Stimulated activated effector memory CD8-positive, alpha-beta T cell treated with anti-CD3 and anti-CD28 coated beads, Interleukin-12 subunit alpha, Interleukin-12 subunit beta, amount 100 ng/mL, for 72 hours (primary cell): Measurements from ENCODE around the gene LCN15.
"Not testable (repeated sequence)": the region's sequence is repeated elsewhere in the genome, so short reads cannot be mapped to it uniquely, and the experiment has no call there.

Experiments used
- ATAC-seq: fragments of 150-1000 bp; cut with Tn5 transposase; 2 replicates; pipeline ENCODE4 v1.10.0; 2021
- DNase-seq, 2 donors: peaks; one replicate each; pipeline ENCODE4 v3.0.0; 2021 to 2022; ENCODE audit warnings: low spot score in 2 of 2
- H3K27ac Mint-ChIP-seq: one replicate; pipeline ENCODE4 v1.8.0; 2022; ENCODE audit warnings: mild to moderate bottlenecking, mixed read lengths
- H3K36me3 Mint-ChIP-seq: one replicate; pipeline ENCODE4 v1.8.0; 2022; ENCODE audit warnings: mild to moderate bottlenecking, mixed read lengths
- H3K4me1 Mint-ChIP-seq: one replicate; pipeline ENCODE4 v1.8.0; 2022; ENCODE audit warnings: mixed read lengths
- H3K4me3 Mint-ChIP-seq: one replicate; pipeline ENCODE4 v1.8.0; 2022; ENCODE audit warnings: mild to moderate bottlenecking, mixed read lengths
- H3K9me3 Mint-ChIP-seq: one replicate; pipeline ENCODE4 v1.8.0; 2022; ENCODE audit warnings: mixed read lengths

The LCN15 gene

GRCh38 chr9:136769710-136770191 is 5.4 kb upstream of the LCN15 start:
- peak; percentile 43 to 71 for DNase-seq
- Mint-ChIP-seq H3K4me3 (no peak overlapping the region), H3K27ac (no peak overlapping the region)

GRCh38 chr9:136766410-136767120 is 2.2 kb upstream of the LCN15 start:
- Mint-ChIP-seq H3K27ac (peak overlapping the region; percentile 83), H3K4me3 (peak overlapping the region; percentile 36), H3K4me1 (peaks cover 24% of the 10 kb centered on the region)
- not testable (repeated sequence) for ATAC-seq, H3K9me3 Mint-ChIP-seq, DNase-seq, H3K36me3 Mint-ChIP-seq

More at GRCh38 chr9:136769710-136770191, 5.4 kb upstream of the LCN15 start:
- H3K36me3 Mint-ChIP-seq, result no peaks in the 10 kb centered on the region
- peaks cover 31% of the 10 kb centered on the region for H3K4me1 Mint-ChIP-seq
- ATAC-seq, result peak; percentile 68
- H3K9me3 Mint-ChIP-seq, result peaks cover 7% of the 10 kb centered on the region

GRCh38 chr9:136765745-136766409 is 1.6 kb upstream of the LCN15 start:
- H3K36me3 Mint-ChIP-seq, H3K9me3 Mint-ChIP-seq, DNase-seq: not testable (repeated sequence)
- peak overlapping the region; percentile 36 for H3K4me3 Mint-ChIP-seq
- peak overlapping the region; percentile 83 for H3K27ac Mint-ChIP-seq
- H3K4me1 Mint-ChIP-seq, result peaks cover 24% of the 10 kb centered on the region
- peak; percentile 61 for ATAC-seq

DNA sequence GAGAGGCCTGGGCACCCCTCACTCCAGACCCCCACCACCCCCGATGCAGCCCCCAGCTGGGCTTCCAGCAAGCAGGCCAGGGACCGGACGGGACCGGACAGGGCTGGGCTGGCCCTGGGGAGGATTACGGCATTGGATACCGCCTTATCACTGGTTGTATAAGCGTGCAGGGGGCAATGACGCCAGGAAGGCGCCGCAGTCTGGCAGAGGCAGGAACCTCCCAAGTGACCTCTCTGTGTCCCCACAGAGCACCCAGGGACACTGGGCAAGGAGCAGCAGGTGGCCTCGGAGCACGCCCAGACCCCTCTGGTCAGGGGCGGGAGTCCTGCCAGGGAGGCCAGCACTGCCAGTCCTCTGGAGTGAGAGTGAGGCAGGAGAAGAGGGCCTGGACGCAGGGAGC is 723 bp upstream of the LCN15 start:
- H3K36me3 Mint-ChIP-seq, result no peaks in the 10 kb centered on the region
- H3K9me3 Mint-ChIP-seq, result no peaks in the 10 kb centered on the region
- no peak overlapping the region for H3K4me3 Mint-ChIP-seq
- no peak for DNase-seq
- peaks cover 24% of the 10 kb centered on the region for H3K4me1 Mint-ChIP-seq
- no peak overlapping the region for H3K27ac Mint-ChIP-seq
- ATAC-seq, result no peak

DNA sequence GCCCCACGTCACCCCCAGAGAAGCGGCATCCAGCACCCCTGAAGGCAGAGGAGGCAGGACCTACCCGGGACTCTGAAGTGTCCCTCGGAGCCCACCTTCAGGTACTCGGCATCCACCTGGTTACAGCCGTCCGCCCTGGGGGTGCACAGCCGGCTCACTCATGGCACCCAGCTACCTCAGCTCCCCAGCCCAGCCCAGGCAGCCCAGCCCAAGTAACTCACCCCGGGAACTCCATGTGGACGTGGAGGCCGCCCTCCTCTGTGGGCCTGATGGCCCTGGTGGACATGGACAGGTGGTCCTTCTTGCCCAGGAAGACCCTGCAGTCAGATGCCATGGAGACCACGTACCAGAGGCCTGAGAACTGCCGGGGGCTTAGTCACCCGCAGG is 676 bp downstream of the LCN15 start:
- H3K9me3 Mint-ChIP-seq, result no peaks in the 10 kb centered on the region
- H3K36me3 Mint-ChIP-seq, result no peaks in the 10 kb centered on the region
- DNase-seq (no peak), ATAC-seq (no peak)
- H3K4me1 Mint-ChIP-seq, result peaks cover 19% of the 10 kb centered on the region
- H3K27ac Mint-ChIP-seq, result no peak overlapping the region
- no peak overlapping the region for H3K4me3 Mint-ChIP-seq

- Mint-ChIP-seq H3K4me3 (no peak overlapping the region), H3K36me3 (no peaks in the 10 kb centered on the region), H3K9me3 (no peaks in the 10 kb centered on the region), H3K4me1 (peaks cover 19% of the 10 kb centered on the region), H3K27ac (no peak overlapping the region)
- ATAC-seq (no peak), DNase-seq (no peak)
These were observed 1.2 kb downstream of the LCN15 start for GRCh38 chr9:136762915-136763648.

DNA sequence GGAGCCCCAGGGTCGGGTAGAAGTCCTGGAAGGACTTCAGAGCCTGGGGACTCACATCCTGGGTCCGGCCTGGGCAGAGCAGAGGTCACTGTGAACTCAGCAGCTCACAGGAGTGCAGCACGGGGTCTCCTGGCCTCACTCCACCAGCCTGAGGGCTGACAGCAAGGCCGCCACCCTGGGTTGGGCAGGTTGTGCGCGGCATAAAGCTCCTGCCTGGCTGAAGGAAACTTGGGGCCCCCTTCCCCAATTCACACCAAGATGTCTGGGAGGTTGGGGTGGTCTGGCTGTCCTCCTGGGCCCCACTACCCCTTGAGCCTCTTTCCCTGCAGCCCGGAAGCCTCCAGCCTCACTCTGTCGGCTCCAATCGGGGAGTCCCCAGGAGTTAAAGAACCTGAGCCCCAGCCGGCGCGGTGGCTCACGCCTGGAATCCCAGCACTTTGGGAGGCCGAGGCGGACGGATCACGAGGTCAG is 2.1 kb downstream of the LCN15 start:
- ATAC-seq (no peak), DNase-seq (no peak)
- no peaks in the 10 kb centered on the region for H3K36me3 Mint-ChIP-seq
- H3K27ac Mint-ChIP-seq, result no peak overlapping the region
- peaks cover 18% of the 10 kb centered on the region for H3K4me1 Mint-ChIP-seq
- H3K4me3 Mint-ChIP-seq, result no peak overlapping the region
- no peaks in the 10 kb centered on the region for H3K9me3 Mint-ChIP-seq

- no peaks in the 10 kb centered on the region for H3K36me3 Mint-ChIP-seq
These were observed 2.8 kb downstream of the LCN15 start for GRCh38 chr9:136761545-136761981.

DNA sequence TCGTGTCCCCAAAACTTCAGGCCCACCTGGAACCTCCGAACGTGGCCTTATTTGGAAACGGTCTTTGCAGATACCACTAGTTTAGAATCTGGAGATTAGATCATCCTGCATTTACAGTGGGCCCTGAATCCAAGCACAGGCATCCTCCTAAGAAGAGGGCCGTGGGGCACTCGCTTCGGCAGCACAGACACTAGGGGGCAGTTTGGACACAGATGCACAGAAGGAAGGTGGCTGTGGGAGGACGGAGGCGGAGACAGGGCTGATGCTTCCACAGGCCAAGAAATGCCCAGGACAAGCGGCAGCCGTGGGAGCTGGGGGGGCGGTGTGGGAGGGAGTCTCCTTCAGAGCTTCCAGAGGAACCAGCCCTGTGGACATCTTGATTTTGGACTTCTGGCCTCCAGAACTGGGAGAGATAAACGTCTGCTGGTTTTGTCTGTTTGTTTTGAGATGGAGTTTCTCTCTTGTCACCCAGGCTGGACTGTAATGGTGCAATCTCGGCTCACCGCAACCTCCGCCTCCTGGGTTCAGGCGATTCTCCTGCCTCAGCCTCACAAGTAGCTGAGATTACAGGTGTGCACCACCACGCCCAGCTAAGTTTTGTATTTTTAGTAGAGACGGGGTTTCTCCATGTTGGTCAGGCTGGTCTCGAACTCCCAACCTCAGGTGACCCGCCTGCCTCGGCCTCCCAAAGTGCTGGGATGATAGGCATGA is 3.3 kb downstream of the LCN15 start:
- not testable (repeated sequence) for H3K9me3 Mint-ChIP-seq, H3K4me3 Mint-ChIP-seq, H3K27ac Mint-ChIP-seq, H3K4me1 Mint-ChIP-seq, H3K36me3 Mint-ChIP-seq, DNase-seq
- ATAC-seq, result peak; percentile 43

More at GRCh38 chr9:136761545-136761981, 2.8 kb downstream of the LCN15 start:
- H3K9me3 Mint-ChIP-seq, result no peaks in the 10 kb centered on the region
- H3K4me1 Mint-ChIP-seq, result peaks cover 11% of the 10 kb centered on the region
- H3K27ac Mint-ChIP-seq, result no peak overlapping the region
- ATAC-seq (no peak), DNase-seq (no peak)
- no peak overlapping the region for H3K4me3 Mint-ChIP-seq

- H3K36me3 Mint-ChIP-seq, result no peaks in the 10 kb centered on the region
- H3K27ac Mint-ChIP-seq, result no peak overlapping the region
- ATAC-seq, result no peak
- H3K4me1 Mint-ChIP-seq, result peaks cover 2% of the 10 kb centered on the region
- no peaks in the 10 kb centered on the region for H3K9me3 Mint-ChIP-seq
- DNase-seq, result no peak
- H3K4me3 Mint-ChIP-seq, result no peak overlapping the region
These were observed 3.9 kb downstream of the LCN15 start for GRCh38 chr9:136760424-136760823.

DNA sequence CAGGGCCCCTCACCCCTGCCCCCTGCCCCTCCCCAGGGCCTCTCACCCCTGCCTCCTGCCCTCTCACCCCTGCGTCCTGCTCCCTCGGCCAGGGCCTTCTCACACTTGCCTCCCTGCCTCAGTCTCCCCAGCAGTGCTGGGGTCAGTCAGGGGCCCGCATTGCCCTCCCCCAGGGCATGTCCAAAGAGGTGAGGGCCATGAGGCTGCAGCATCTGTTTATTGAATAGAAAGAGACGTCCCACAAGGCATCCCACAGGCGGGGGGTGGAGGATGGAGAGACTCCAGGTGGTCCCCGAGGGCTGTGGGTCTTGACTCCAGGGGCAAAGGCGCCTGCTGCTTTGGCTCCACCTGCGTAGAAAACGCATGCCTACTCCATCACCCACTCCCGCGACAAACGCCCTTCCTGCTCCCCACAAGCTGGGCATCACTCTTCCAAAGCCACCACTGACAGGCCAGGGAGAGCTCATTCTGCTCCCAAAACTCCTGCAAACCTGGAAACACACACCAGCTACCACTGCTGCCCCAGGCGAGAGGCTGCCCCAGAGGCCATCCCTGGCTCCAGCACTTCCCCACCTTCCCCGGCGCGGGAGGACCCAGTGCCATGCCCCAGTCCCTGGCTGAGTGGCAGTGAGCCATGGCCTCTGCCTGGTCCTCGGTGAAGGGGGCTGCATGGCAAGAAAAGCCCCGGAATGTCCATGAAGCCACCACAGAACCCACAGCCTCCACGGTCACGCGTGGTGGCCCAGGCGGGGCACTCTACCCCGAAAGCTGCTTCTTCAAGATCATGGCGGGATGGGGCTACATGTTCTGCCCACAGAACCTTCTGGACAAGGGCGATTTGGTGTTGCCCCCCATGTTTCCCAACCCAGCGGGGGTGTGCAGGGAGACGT is 4.6 kb downstream of the LCN15 start:
- DNase-seq, result no peak
- Mint-ChIP-seq H3K36me3 (no peaks in the 10 kb centered on the region), H3K9me3 (no peaks in the 10 kb centered on the region), H3K4me3 (no peak overlapping the region), H3K4me1 (no peaks in the 10 kb centered on the region), H3K27ac (no peak overlapping the region)
- ATAC-seq, result no peak

DNA sequence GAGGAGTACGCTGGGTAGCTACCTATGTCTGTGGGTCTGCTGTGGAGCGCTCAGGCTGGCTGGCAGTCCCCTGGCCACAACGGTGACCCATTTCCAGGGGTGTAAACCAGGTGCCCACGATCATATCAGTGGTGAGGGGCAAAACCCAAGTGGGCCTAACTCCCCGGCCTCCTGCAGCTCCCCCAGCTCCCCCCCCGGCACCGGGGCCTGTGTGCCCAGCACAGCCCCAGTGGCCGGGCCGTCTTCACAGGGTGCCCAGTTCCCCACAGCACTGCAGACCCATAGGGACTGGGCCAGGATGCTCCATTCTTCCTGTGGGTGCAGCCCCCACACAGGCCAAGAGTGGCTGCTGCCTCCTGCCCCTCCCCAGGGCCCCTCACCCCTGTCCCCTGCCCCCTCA is 5.3 kb downstream of the LCN15 start:
- Mint-ChIP-seq H3K27ac (no peak overlapping the region), H3K36me3 (no peaks in the 10 kb centered on the region), H3K4me3 (no peak overlapping the region), H3K9me3 (no peaks in the 10 kb centered on the region), H3K4me1 (no peaks in the 10 kb centered on the region)
- DNase-seq, result no peak
- no peak for ATAC-seq

DNA sequence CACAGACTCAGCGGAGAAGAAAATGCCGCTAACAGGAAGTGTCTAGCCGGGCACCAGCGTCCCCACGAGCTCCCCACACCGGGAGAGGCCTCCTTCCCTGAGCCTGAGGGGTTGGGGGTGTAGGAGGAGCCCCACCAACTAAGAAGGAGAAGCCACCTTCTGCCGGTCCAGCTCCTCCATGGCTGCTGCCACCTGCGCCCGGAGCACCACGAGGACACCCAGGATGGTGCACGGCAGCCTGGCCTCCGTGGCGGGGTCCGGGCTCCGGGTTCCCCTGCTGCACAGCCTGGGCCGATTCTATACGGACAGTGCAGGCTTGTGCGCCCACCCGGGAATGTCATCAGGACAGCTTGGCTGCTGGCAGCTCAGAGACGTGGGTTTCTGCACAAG is 6.6 kb downstream of the LCN15 start:
- ATAC-seq, result no peak
- no peak for DNase-seq

DNA sequence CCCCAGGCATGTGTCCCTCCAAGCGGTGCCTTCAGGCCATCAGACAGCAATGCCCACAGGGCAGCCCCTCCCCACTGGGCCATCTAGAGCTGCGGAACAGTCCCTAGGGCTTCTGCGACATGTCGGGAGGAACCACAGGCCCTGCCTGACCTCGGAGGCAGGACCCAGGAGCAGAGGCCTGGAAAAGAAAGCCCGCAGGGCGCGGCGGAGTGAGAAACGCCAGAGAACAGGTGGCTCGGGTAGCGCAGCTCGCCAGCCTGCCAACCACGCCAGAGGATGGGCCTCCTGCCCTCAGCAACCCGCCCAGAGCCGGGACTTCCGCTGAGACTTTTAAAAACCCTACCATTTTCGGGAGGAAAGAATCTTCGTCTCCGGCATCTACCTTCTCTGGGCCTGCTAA is 7.0 kb downstream of the LCN15 start:
- no peak for ATAC-seq
- Mint-ChIP-seq H3K36me3 (no peaks in the 10 kb centered on the region), H3K9me3 (peaks cover 5% of the 10 kb centered on the region), H3K27ac (no peak overlapping the region), H3K4me3 (no peak overlapping the region), H3K4me1 (no peaks in the 10 kb centered on the region)
- no peak for DNase-seq

More for the DNA sequence above, 6.6 kb downstream of the LCN15 start:
- H3K9me3 Mint-ChIP-seq, result peaks cover under 1% of the 10 kb centered on the region
- no peaks in the 10 kb centered on the region for H3K36me3 Mint-ChIP-seq
- H3K27ac Mint-ChIP-seq, result no peak overlapping the region
- no peak overlapping the region for H3K4me3 Mint-ChIP-seq
- no peaks in the 10 kb centered on the region for H3K4me1 Mint-ChIP-seq
